Pancreas (tissue), 10 donors: Measurements from ENCODE around the gene MRPL33. TPM values are rescaled to one million over a fixed set of nuclear protein-coding genes. Genes with fewer than 3 reads are reported as not detected.

ENCODE experiments used
- ATAC-seq, 4 donors: fragments of 200-7000 bp; cut with Tn5 transposase; one replicate each; pipeline versions ENCODE4 v1.8.0 to v1.9.1; 2020; ENCODE audit warnings: mild to moderate bottlenecking in 4 of 4, moderate library complexity in 4 of 4
- DNase-seq, 6 donors: peaks; one replicate each; pipeline ENCODE4 v3.0.0-alpha.2; 2020
- FAIRE-seq: peaks from 2 replicates; lab custom pipeline; 2012; peaks lifted over from hg19 to GRCh38; lab: Jason Lieb, UNC
- H3K27ac ChIP-seq, 4 donors: fragments of 200-600 bp; sonication (generic); 1 replicate in 3 of 4; 2 replicates in 1 of 4; pipeline versions ENCODE4 v1.5.0 to v1.8.0; 2020
- H3K27me3 ChIP-seq, 4 donors: fragments of 200-600 bp; one replicate each; pipeline ENCODE4 v1.8.0; 2021
- H3K36me3 ChIP-seq, 3 donors: fragments of 200-600 bp; sonication (generic) in 1 of 3; one replicate each; pipeline versions ENCODE4 v1.5.0 to v1.8.0; 2020 to 2021
- H3K4me1 ChIP-seq, 3 donors: fragments of 200-600 bp; one replicate each; pipeline ENCODE4 v1.8.0; 2021
- H3K4me3 ChIP-seq, 4 donors: fragments of 200-600 bp; sonication (generic) in 2 of 4; one replicate each; pipeline versions ENCODE4 v1.5.0 to v1.8.0; 2020 to 2021
- H3K9me3 ChIP-seq, 4 donors: fragments of 200-600 bp; one replicate each; pipeline ENCODE4 v1.8.0; 2021
- CTCF ChIP-seq, 4 donors: fragments of 200-600 bp; sonication (generic) in 3 of 4; IDR thresholded peaks; one replicate each; pipeline versions ENCODE4 v1.5.0 to v1.8.0; 2021; ENCODE audit warnings: antibody characterized with exemption in 4 of 4
- WGBS, 2 donors: extraction: QIAGEN DNeasy Blood & Tissue Kit; methylation state at CpG; one replicate each; pipeline ENCODE4 v1.1.7; 2013; 5-methylcytosine and 5-hydroxymethylcytosine counted together
- intact Hi-C, 3 donors: fragments of 100-400 bp; cut with DNase I; formaldehyde crosslinking; loops; one replicate each; pipeline versions ENCODE4 v1.11.1 to v1.14.2; 2022
- polyA plus RNA-seq, 2 donors: library from polyadenylated mRNA; stranded (reverse); fragments of 200-250 nt; gene quantifications; one replicate each; pipeline ENCODE4 v1.2.3, GENCODE V29; 2013
- total RNA-seq, 6 donors: library from RNA; stranded (reverse); fragmentation: NEBNext Ultra II Directional in 4 of 6; extraction: Animal tissue kit (Norgen Biotek cat#: 25700) in 4 of 6; gene quantifications; one replicate each; pipeline versions ENCODE4 v1.2.1 to v1.2.4, GENCODE V29; 2021 to 2023
- donor health status: healthy with polysubstance abuse.
- donor health status: DM: no; HTN: no; CAD: no; lungs with moderate emphysema.
- donor health status: DM: no; HTN: no; CAD: no.
- donor health status: control.
- donor health status: control.
- donor health status: Bipolar disorder and iron deficiency.
- donor health status: DM: yes; HTN: yes; CAD: no.
- donor health status: DM: no; HTN: no; CAD: no.
- donor health status: DM: no; HTN: no; CAD: no.
- donor health status: DM: yes; HTN: yes; CAD: no.

The MRPL33 gene
- total and polyA plus RNA-seq, 8 donors, result 17.8 to 120 (median 27.7) TPM

GRCh38 chr2:27803046-27803445 is 31.5 kb downstream of the MRPL33 start:
- WGBS, 2 donors, result 93% methylated on average over 2 of the region's 2 CpGs
- Histone ChIP-seq H3K36me3 (no peaks in the 10 kb centered on the region), H3K4me3 (no peak overlapping the region), H3K9me3 (no peaks in the 10 kb centered on the region), H3K27ac (no peak overlapping the region), H3K4me1 (no peaks in the 10 kb centered on the region), H3K27me3 (no peaks in the 10 kb centered on the region)
- intact Hi-C loops, result no loop called here
- ATAC-seq, result no peak
- FAIRE-seq, result no peak
- DNase-seq, result no peak
- TF ChIP-seq CTCF (IDR thresholded peaks at IDR 0.05), result no peak

DNA sequence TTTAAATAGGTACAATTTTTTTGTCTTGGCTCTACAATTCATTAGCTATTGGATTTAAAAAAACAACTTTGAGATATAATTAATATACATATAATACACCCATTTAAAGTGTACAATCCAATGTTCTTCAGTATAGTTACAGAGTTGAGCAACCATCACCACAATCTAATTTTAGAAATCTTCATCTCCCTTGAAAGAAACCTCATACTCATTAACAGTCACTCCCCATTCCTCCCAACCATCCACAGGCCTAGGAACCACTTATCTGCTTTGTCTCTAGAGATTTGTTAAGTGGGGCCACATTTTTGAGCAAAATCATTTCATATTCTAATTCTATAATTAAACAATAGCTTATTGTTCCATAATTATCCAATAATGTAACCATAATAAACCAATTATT is 32.6 kb downstream of the MRPL33 start:
- intact Hi-C loops, result no loop called here
- no peak for FAIRE-seq
- TF ChIP-seq CTCF (IDR thresholded peaks at IDR 0.05), result no peak
- H3K27me3 ChIP-seq, result no peaks in the 10 kb centered on the region
- no peaks in the 10 kb centered on the region for H3K4me1 ChIP-seq
- H3K27ac ChIP-seq, result no peak overlapping the region
- no peaks in the 10 kb centered on the region for H3K36me3 ChIP-seq
- DNase-seq, result no peak
- no peaks in the 10 kb centered on the region for H3K9me3 ChIP-seq
- H3K4me3 ChIP-seq, result no peak overlapping the region
- ATAC-seq, result no peak

DNA sequence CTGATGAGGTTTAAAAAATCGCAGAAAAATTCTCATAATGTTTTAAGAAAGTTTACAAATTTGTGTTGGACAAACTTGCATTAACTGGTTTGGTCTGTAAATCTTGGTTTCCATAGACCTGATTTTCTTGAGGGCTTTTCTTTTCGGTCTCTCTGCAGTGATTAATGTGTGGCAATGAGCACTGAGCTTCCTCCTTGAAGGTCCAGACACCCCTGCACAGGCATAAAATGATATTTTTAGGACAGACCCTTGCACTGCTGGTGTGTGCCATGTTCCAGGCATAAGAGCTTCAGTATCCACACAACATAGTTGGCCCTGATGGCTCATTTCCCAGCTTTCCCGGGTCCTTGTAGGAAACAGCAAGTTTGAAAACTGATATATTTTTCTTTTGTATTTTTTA is 33.7 kb downstream of the MRPL33 start:
- ATAC-seq (no peak), DNase-seq (no peak), FAIRE-seq (no peak)
- Histone ChIP-seq H3K9me3 (no peaks in the 10 kb centered on the region), H3K27me3 (no peaks in the 10 kb centered on the region), H3K27ac (no peak overlapping the region), H3K4me3 (no peak overlapping the region), H3K36me3 (no peaks in the 10 kb centered on the region), H3K4me1 (no peaks in the 10 kb centered on the region)
- WGBS, 2 donors, result 74 to 85% methylated on average over 3 of the region's 3 CpGs
- no peak for TF ChIP-seq CTCF (IDR thresholded peaks at IDR 0.05)
- intact Hi-C loops, result no loop called here

GRCh38 chr2:27806311-27807059 is 35.0 kb downstream of the MRPL33 start:
- FAIRE-seq, result no peak
- DNase-seq, result no peak

More at GRCh38 chr2:27806311-27807059, 35.0 kb downstream of the MRPL33 start:
- Histone ChIP-seq H3K27me3 (no peaks in the 10 kb centered on the region), H3K27ac (no peak overlapping the region), H3K9me3 (no peaks in the 10 kb centered on the region), H3K4me3 (no peak overlapping the region), H3K4me1 (no peaks in the 10 kb centered on the region), H3K36me3 (no peaks in the 10 kb centered on the region)
- intact Hi-C loops, result no loop called here
- WGBS, 2 donors, result 72 to 74% methylated on average over 5 of the region's 5 CpGs
- ATAC-seq, result no peak
- TF ChIP-seq CTCF (IDR thresholded peaks at IDR 0.05), result no peak
